ENCODE data around the gene CNN2. TPM values are rescaled to one million over a fixed set of nuclear protein-coding genes. Genes with fewer than 3 reads are reported as not detected.

The CNN2 gene
- total RNA-seq, 1 experiment from 2014 or later = 524 TPM

- WGBS (ENCODE audit: extremely low coverage, insufficient read length, low lambda C conversion rate) = no CpG with 5 or more reads among the region's 26 CpGs
- H2BK15ac ChIP-seq (ENCODE audit: low read depth, low read length) = no peak overlapping the region
- H3K4me1 Mint-ChIP-seq = peaks cover 5 to 15% of the 10 kb centered on the region in 2 experiments
- H3K27me3 ChIP-seq (ENCODE audit: insufficient read depth, low read length) = peaks cover 3% of the 10 kb centered on the region; the same call in 1 of the 2 replicates
- no peak overlapping the region for H2BK12ac ChIP-seq (ENCODE audit: insufficient read length, low read depth, low read length)
- no peak overlapping the region for H3K14ac ChIP-seq (ENCODE audit: insufficient read depth, low read length)
- H3K4me3 Mint-ChIP-seq = no peak overlapping the region
- no peak overlapping the region for H4K91ac ChIP-seq (ENCODE audit: insufficient read length, low read depth, low read length)
- no peaks in the 10 kb centered on the region for H3K23me2 ChIP-seq (ENCODE audit: insufficient read length, low read depth, low read length, poor library complexity, severe bottlenecking)
- H3K4me1 ChIP-seq (ENCODE audit: insufficient read depth, low read length) = no peaks in the 10 kb centered on the region
- H3T11ph ChIP-seq (ENCODE audit: low read length) = no peak overlapping the region
- H4K20me1 ChIP-seq (ENCODE audit: control insufficient read depth, insufficient read depth, insufficient read length) = peaks cover 4% of the 10 kb centered on the region
- no peak overlapping the region for H2AK5ac ChIP-seq (ENCODE audit: insufficient read length, low read length)
- no peak overlapping the region for H2BK120ac ChIP-seq (ENCODE audit: low read depth, low read length, poor library complexity, severe bottlenecking)
- no peak overlapping the region for H3K18ac ChIP-seq (ENCODE audit: insufficient read length, low read depth, low read length)
- no peaks in the 10 kb centered on the region for H3K79me1 ChIP-seq (ENCODE audit: insufficient read depth, low read depth, low read length, poor library complexity, severe bottlenecking)
- no peak overlapping the region for H3K9ac ChIP-seq (ENCODE audit: extremely low read depth, insufficient read length, low read length)
- no peaks in the 10 kb centered on the region; a peak in 1 of 5 replicates for H3K9me3 Mint-ChIP-seq
- no peaks in the 10 kb centered on the region for H3K9me3 ChIP-seq (ENCODE audit: control insufficient read depth, low read depth, low read length)
- no peak overlapping the region for H2AFZ ChIP-seq (ENCODE audit: low read length)
- no peak for TF ChIP-seq CTCF (conservative IDR thresholded peaks at IDR 0.05)
- H3K27ac Mint-ChIP-seq = no peak overlapping the region
- DNase-seq = no peak
- H4K5ac ChIP-seq (ENCODE audit: insufficient read length, low read depth, low read length) = no peak overlapping the region
- H3K23ac ChIP-seq (ENCODE audit: insufficient read length, low read depth, low read length) = no peak overlapping the region
- H2BK20ac ChIP-seq (ENCODE audit: low read depth, low read length, poor library complexity, severe bottlenecking) = no peak overlapping the region
- H3K27ac ChIP-seq (ENCODE audit: insufficient read length, low read depth, low read length) = no peak overlapping the region
- no peak overlapping the region for H3K56ac ChIP-seq (ENCODE audit: insufficient read length, low read depth, low read length)
- no peaks in the 10 kb centered on the region for H3K79me2 ChIP-seq (ENCODE audit: insufficient read depth, low read length)
- H4K8ac ChIP-seq (replicated peaks; ENCODE audit: insufficient read length, low read depth, low read length) = no peak overlapping the region
- no peak overlapping the region for H2BK5ac ChIP-seq (ENCODE audit: insufficient read length, low read length)
- H3K4me2 ChIP-seq (ENCODE audit: insufficient read depth, insufficient read length, low read length) = no peak overlapping the region
- H3K4ac ChIP-seq (ENCODE audit: low read depth, low read length) = no peak overlapping the region
- H3K27me3 Mint-ChIP-seq (ENCODE audit: low read depth) = peaks cover 37% of the 10 kb centered on the region
- peaks cover 0 to 15% (median 13%) of the 10 kb centered on the region in 3 experiments; a peak in 6 of 7 replicates for H3K36me3 Mint-ChIP-seq (ENCODE audit: insufficient read depth in 1 of 3, low read depth in 3 of 3)
Measured at GRCh38 chr19:995051-995827, 31.2 kb upstream of the CNN2 start.

All from H9 (cell line).